Activated naive CD4-positive, alpha-beta T cell treated with anti-CD3 and anti-CD28 coated beads, Interleukin-2, amount 50 U/mL, for 16 hours (primary cell): ENCODE results near the gene RNASEH2C.
"Not testable (repeated sequence)": the region's sequence is repeated elsewhere in the genome, so short reads cannot be mapped to it uniquely, and the experiment has no call there.

Experiments used
- DNase-seq: peaks from one replicate; pipeline ENCODE4 v3.0.0-alpha.2; 2020

RNASEH2C gene

GRCh38 chr11:65716774-65717405 lies 3.7 kb downstream of the RNASEH2C start:
- DNase-seq = no peak

DNA sequence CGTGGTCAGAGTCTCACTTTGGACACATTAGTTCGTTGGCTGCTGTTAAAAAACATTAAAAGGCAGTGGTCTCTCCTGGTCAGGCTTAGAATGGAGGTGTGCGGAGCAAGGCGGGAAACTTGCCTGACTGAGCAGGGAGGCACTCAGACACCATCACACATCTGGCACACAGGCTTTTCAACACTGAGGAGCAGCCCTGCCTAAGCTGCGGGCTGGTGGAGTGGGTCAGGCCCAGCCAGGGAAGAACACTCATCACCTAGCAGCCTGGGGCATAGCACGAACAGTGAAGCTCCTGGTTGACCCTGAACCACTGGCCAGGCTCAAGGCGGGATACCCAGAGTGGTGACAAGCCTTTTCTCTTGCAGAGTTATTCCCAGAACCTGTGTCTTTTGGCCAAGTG lies 4.3 kb downstream of the RNASEH2C start:
- no peak for DNase-seq

DNA sequence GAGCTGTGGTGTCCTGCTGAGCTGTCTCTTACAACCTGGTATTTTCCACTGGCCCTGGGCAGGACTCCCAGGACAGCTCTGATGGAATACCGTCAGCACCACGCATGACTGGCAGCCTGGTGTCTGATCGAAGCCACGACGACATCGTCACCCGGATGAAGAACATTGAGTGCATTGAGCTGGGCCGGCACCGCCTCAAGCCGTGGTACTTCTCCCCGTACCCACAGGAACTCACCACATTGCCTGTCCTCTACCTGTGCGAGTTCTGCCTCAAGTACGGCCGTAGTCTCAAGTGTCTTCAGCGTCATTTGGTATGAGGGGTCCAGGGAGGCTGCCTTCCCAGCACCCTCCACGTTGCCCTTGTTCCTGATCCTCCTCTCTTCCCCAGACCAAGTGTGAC lies 6.2 kb downstream of the RNASEH2C start:
- DNase-seq = no peak

DNA sequence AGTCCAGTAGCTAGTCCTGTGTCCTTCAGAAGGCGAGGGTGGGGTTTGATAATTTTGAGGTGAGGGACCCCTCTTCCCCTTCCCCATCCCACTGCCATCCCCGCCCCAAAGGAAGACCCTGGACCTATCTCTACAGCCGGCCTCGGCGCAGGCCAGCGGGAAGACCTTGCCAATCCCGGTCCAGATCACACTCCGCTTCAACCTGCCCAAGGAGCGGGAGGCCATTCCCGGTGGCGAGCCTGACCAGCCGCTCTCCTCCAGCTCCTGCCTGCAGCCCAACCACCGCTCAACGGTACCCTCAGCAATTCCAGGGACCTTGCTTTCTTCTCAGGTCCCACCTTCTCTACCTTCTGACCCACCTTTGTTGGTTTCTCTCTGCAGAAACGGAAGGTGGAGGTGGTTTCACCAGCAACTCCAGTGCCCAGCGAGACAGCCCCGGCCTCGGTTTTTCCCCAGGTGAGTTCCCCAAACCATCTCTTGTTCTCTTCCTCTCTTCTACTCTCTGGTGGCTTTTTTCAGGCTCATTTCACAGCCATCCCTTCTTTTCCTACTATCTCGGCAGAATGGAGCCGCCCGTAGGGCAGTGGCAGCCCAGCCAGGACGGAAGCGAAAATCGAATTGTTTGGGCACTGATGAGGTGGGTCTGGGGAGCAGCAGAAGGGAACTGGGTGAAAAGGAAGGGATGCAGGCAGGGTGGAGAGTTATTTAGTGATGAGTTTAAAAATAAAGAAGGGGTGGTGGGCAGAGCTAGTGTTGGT lies 7.2 kb downstream of the RNASEH2C start:
- no peak for DNase-seq

DNA sequence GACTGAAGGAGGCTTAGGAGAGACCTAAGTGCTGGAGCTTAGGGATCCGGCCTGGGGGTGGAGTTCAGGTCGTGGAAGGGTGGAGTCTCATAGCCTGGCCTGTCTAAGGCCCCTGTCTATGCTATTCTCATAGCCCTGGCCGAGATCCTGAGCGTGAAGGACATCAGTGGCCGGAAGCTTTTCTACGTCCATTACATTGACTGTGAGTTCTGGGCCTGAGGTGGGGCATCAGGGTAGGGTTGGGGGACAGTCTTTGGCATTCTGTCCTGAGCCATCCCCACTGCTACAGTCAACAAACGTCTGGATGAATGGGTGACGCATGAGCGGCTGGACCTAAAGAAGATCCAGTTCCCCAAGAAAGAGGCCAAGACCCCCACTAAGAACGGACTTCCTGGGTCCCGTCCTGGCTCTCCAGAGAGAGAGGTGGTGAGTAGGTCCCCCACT lies 7.9 kb downstream of the RNASEH2C start:
- DNase-seq = no peak

GRCh38 chr11:65711785-65712632 lies 8.6 kb downstream of the RNASEH2C start, which contains the start of gene KAT5:
KAT5 (plus strand) TSS chr11:65712252; CDS start chr11:65712268, 16 bp downstream.
- DNase-seq = peak; percentile 97

GRCh38 chr11:65710421-65710820 lies 10.2 kb downstream of the RNASEH2C start:
- no peak for DNase-seq

DNA sequence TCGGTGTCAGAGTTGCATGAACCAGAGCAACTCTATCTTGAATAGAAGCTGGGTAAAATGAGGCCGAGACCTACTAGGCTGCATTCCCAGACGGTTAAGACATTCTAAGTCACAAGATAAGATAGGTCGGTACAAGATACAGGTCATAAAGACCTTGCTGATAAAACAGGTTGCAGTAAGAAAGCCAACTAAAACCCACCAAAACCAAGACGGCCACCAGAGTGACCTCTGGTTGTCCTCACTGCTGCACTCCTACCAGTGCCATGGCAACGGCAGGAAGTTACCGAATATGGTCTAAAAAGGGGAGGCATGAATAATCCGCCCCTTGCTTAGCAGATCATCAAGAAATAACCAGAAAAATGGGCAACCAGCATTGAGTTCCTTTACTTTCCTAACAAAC lies 10.9 kb downstream of the RNASEH2C start:
- DNase-seq = no peak

DNA sequence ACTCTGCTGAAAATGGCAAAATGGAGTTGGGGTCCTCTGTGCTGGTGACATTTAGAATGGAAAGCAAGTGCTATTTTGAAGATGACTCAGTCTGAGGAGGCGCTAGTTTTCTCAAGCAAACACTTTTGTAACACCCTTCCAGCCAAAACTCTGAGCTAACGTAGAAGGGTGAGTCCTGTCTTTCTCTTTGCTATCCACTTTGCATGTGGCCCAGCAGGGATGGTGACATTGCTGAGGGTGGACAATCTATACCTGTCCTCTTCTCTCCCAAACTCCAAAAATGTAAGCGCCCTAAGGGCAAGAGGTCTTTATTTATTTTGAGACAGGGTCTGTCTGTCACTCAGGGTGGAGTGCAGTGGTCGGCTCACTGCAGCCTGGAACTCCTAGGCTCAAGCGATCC lies 12.1 kb downstream of the RNASEH2C start:
- DNase-seq = no peak

DNA sequence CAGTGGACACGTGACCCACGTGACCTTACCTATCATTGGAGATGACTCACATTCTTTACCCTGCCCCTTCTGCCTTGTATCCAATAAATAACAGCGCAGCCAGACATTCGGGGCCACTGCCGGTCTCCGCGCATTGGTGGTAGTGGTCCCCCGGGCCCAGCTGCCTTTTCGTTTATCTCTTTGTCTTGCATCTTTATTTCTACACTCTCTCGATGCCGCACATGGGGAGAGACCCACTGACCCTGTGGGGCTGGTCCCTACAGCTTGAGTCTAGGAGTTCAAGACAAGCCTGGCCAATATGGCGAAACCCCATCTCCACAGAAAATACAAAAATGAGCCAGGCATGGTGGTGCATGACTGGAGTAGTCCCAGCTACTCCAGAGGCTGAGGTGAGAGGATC lies 13.6 kb downstream of the RNASEH2C start:
- not testable (repeated sequence) for DNase-seq

- peak; percentile 78 for DNase-seq
Observed at GRCh38 chr11:65706303-65706763, 14.3 kb downstream of the RNASEH2C start.

- no peak for DNase-seq
Observed at GRCh38 chr11:65703846-65704245, 16.8 kb downstream of the RNASEH2C start.

- DNase-seq = no peak
Observed at GRCh38 chr11:65701686-65702085, 18.9 kb downstream of the RNASEH2C start.

- DNase-seq = no peak
Observed at GRCh38 chr11:65700399-65700798, 20.2 kb downstream of the RNASEH2C start.

DNA sequence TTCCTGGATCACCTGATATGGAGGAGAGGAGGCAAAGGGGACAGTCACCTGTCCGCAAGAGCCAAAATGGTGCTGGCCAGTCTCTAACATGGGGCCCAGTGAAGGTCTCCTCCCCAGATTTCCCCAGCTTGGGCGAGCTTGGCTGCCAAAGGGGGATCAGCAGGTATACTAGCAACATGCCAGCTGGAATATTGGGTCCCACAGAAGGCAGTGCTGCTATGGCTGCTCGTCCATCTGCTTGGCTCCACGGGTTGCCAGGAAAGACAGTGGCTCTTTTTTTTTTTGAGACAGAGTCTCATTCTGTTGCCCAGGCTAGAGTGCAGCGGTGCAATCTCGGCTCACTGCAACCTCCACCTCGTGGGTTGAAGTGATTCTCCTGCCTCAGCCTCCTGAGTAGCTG lies 21.3 kb downstream of the RNASEH2C start:
- DNase-seq = no peak

DNA sequence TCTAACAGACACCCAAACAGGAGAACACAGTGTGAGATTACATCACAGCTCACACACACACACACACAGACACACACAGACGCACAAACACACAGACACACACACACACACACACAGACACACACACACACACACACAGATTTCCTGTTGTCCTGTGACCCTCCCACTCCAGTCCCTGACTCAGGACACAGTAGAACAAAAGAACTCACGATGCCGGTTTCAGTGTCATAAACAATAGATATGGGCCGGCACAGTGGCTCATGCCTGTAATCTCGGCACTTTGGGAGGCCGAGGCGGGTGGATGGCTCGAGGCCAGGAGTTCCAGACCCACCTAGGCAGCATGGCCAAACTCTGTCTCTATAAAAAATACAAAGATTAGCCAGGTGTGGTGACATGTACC lies 22.4 kb downstream of the RNASEH2C start:
- no peak for DNase-seq

DNA sequence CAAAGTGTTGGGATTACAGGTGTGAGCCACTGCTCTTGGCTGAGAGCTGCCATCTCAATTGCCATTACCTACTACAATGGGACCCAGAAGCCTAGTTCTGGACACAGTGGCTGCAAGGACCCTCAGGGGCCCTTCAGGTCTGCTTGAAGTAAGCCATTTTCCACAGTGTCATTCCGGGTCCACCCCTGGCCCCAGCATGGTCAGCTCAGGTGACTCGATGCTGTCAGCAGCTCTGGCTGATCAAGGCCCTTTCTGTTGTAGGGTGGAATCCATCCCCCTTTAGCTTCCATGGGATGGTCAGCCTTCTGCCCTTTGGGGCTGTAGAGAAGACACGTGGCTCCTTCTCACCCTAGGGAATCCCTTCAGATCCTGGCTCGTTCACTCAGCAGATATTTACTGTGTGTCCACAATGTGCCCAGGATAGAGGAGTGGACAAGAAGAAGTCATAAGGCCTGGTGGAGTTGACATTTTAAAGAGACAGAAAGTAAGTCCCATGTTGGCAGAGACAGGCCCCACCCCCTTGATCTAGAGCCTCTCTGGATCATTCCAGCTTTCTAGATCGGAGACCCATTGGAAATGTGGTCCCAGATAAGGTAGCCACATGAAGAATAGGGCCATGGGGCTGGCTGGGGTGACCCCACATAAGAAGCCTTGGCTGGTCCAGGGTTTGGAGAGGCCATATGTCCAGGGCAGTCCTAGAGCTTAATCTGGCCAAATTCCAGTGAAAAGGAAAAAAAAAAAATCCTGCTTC lies 23.6 kb downstream of the RNASEH2C start:
- DNase-seq = no peak

DNA sequence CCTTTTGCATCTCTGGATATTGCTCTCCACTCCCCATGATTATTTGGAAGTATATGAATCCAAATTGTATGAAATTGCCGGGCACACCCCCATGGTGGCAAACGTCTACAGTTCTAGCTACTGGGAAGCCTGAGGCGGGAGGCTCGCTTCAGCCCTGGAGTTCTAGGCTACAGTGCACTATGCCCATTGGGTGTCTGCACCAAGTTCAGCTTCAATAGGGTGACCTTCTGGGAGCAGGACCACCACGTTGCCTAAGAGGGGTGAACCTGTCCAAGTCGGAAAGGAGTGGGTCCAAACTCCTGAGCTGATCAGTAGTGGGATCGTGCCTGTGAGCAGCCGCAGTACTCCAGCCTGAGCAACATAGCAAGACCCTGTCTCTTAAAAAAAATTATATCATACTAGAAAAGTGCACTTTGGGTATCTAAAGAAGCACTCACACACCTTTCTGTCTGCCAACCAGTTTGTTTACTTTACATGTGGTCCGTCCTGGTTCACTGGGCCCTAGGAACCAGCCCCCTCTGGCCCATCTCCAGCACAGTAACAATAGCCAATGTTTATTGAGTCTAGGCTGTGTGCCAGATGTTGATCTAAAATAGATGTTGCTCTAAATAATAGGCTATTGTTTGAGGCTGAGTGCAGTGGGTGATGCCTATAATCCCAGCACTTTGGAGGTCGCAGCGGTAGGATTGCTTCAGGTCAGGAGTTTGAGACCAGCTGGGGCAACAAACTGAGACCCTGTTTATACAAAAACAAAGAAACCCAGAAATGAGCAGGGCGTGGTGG lies 24.9 kb downstream of the RNASEH2C start:
- DNase-seq = no peak

- DNase-seq = no peak
Observed at GRCh38 chr11:65692367-65692766, 28.2 kb downstream of the RNASEH2C start.

DNA sequence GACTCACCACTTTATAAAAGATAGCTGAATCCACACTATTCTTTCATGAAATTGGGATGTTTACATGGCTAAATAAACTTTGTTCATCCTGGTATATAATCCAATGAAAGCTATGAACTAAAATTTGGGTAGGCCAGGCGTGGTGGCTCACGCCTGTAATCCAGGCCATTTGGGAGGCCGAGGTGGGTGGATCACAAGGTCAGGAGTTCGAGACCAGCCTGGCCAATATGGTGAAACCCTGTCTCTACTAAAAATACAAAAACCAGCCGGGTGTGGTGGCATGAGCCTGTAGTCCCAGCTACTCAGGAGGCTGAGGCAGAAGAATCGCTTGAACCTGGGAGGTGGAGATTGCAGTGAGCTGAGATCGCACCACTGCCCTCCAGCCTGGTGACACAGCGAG lies 28.8 kb downstream of the RNASEH2C start:
- DNase-seq = not testable (repeated sequence)

DNA sequence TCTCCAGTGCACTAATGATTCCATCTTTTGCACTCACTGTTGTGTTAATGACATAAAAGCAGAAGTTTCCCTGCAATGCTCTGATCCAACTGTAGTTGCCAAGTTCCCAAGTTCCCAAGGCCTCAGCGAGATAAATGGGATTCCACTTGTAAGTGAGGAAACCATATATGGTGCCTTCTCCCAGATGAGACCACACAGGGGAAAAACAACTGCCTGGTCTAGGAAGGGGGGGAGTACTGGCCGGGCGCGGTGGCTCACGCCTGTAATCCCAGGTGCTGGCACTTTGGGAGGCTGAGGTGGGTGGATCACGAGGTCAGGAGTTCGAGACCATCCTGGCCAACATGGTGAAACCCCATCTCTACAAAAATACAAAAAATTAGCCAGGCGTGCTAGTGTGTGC lies 34.6 kb downstream of the RNASEH2C start:
- DNase-seq = no peak

- not testable (repeated sequence) for DNase-seq
Observed at GRCh38 chr11:65683480-65683879, 37.1 kb downstream of the RNASEH2C start.
